ENCODE data around the gene MFSD1. TPM values are rescaled to one million over a fixed set of nuclear protein-coding genes. Genes with fewer than 3 reads are reported as not detected.

Gene MFSD1, protein sequence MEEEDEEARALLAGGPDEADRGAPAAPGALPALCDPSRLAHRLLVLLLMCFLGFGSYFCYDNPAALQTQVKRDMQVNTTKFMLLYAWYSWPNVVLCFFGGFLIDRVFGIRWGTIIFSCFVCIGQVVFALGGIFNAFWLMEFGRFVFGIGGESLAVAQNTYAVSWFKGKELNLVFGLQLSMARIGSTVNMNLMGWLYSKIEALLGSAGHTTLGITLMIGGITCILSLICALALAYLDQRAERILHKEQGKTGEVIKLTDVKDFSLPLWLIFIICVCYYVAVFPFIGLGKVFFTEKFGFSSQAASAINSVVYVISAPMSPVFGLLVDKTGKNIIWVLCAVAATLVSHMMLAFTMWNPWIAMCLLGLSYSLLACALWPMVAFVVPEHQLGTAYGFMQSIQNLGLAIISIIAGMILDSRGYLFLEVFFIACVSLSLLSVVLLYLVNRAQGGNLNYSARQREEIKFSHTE
- total RNA-seq (2014; rRNA removed; shearing (Covaris generic)) (19.8 and 26.0 TPM in 2 replicates), total RNA-seq (2022) (22.7 and 27.3 TPM in 2 replicates), Bru-seq, nascent RNA (percentile 80 among the genes with signal in this experiment), BruChase-seq, experiment 1, labeled RNA remaining after a 6-hour chase (percentile 77 among the genes with signal in this experiment), BruChase-seq, experiment 2, labeled RNA remaining after a 2-hour chase (percentile 79 among the genes with signal in this experiment)
- long read RNA-seq, transcript MFSD1-203 (16 exons, 2,423 nt) = major isoform, 34 of 40 reads
- long read RNA-seq, partial matches to known transcripts = 0 of 40 reads
- long read RNA-seq, other reads (novel, unspliced or antisense) = 6 of 40 reads

- peak; percentile 91 for DNase-seq (ENCODE audit: low spot score)
- peak within 1 kb of the TSS; percentile 94 for H3K4me2 ChIP-seq (ENCODE audit: low read length)
- peaks cover 18% of the 10 kb centered on the region; the same call in 1 of the 2 replicates for H3K36me3 ChIP-seq (ENCODE audit: insufficient read depth, low read length)
- no peaks in the 10 kb centered on the region for H3K9me3 ChIP-seq (ENCODE audit: low read length)
- H3K79me2 ChIP-seq (ENCODE audit: insufficient read depth, low read depth, low read length) = peaks cover 21% of the 10 kb centered on the region; the same call in 1 of the 2 replicates
- peak within 1 kb of the TSS; percentile 93 for H2AFZ ChIP-seq (ENCODE audit: low read length)
- peak within 1 kb of the TSS; percentile 93 for H3K4me3 ChIP-seq (ENCODE audit: low read depth, low read length, poor library complexity, severe bottlenecking)
- ChIA-PET POLR2A (interaction anchor here (0.8 to 1.4 kb wide), 6 partner anchors 13 to 143 kb away, joined by 3 to 7 read pairs (median 3); no protein-coding TSS in a partner anchor), CTCF (ENCODE audit: unreplicated experiment) (no interaction called here)
- H3K4me1 ChIP-seq (ENCODE audit: insufficient read depth, low read length, poor library complexity, severe bottlenecking) = peaks cover 21% of the 10 kb centered on the region
- BruUV-seq (replicated peaks) = no TSS peak
- no peaks in the 10 kb centered on the region for H3K9me2 ChIP-seq (ENCODE audit: insufficient read depth, low read length)
- no peaks in the 10 kb centered on the region for H4K20me1 ChIP-seq (ENCODE audit: insufficient read depth, low read length)
- TF ChIP-seq CTCF (conservative IDR thresholded peaks at IDR 0.05; ENCODE audit: low read length) (no peak), EZH2phosphoT487 (IDR thresholded peaks at IDR 0.05; ENCODE audit: borderline replicate concordance, low read depth, low read length) (no peak)
- H3K27ac ChIP-seq (ENCODE audit: low read depth, low read length, poor library complexity, severe bottlenecking) = peak within 1 kb of the TSS; percentile 1
- intact Hi-C loops (cut with micrococcal nuclease; ENCODE audit: unreplicated experiment) = loop anchor here (10.0 kb wide), 1 partner anchor 707 kb away; no protein-coding TSS in a partner anchor
Measured at GRCh38 chr3:158801696-158802408, at the start of gene MFSD1. Gene MFSD1, plus strand, starts transcription at chr3:158802054. Its CDS starts 99 bp downstream, at chr3:158802153.

- ChIA-PET POLR2A (no interaction called here), CTCF (ENCODE audit: unreplicated experiment) (no interaction called here)
- Histone ChIP-seq H3K9me3 (ENCODE audit: low read length) (no peaks in the 10 kb centered on the region), H3K4me2 (ENCODE audit: low read length) (no peak overlapping the region), H3K4me3 (ENCODE audit: low read depth, low read length, poor library complexity, severe bottlenecking) (no peak overlapping the region), H3K27ac (ENCODE audit: low read depth, low read length, poor library complexity, severe bottlenecking) (no peak overlapping the region), H4K20me1 (ENCODE audit: insufficient read depth, low read length) (no peaks in the 10 kb centered on the region), H3K36me3 (ENCODE audit: insufficient read depth, low read length) (no peaks in the 10 kb centered on the region), H2AFZ (ENCODE audit: low read length) (no peak overlapping the region), H3K4me1 (ENCODE audit: insufficient read depth, low read length, poor library complexity, severe bottlenecking) (no peaks in the 10 kb centered on the region), H3K79me2 (ENCODE audit: insufficient read depth, low read depth, low read length) (no peaks in the 10 kb centered on the region), H3K9me2 (ENCODE audit: insufficient read depth, low read length) (no peaks in the 10 kb centered on the region)
- no peak for DNase-seq (ENCODE audit: low spot score)
- BruUV-seq (replicated peaks) = no TSS peak
- TF ChIP-seq EZH2phosphoT487 (IDR thresholded peaks at IDR 0.05; ENCODE audit: borderline replicate concordance, low read depth, low read length) = no peak
- no peak for TF ChIP-seq CTCF (conservative IDR thresholded peaks at IDR 0.05; ENCODE audit: low read length)
- intact Hi-C loops (cut with micrococcal nuclease; ENCODE audit: unreplicated experiment) = no loop called here
Measured at GRCh38 chr3:158753854-158754253, 48.0 kb upstream of the MFSD1 start.
